CMK (cell line): Measurements from ENCODE around the gene CCDC24.

ENCODE experiments used
- DNase-seq: peaks from one replicate; pipeline ENCODE4 v3.0.0-alpha.2; 2010; ENCODE audit warnings: low read depth

The CCDC24 gene

GRCh38 chr1:43981135-43981491 is 10.3 kb upstream of the CCDC24 start:
- no peak for DNase-seq

GRCh38 chr1:43981636-43982035 is 9.8 kb upstream of the CCDC24 start:
- DNase-seq: no peak

- no peak for DNase-seq
Observed at GRCh38 chr1:43982241-43982640, 9.2 kb upstream of the CCDC24 start.

- no peak for DNase-seq
Observed at GRCh38 chr1:43982808-43983207, 8.6 kb upstream of the CCDC24 start.

GRCh38 chr1:43983253-43983899 is 8.0 kb upstream of the CCDC24 start:
- no peak for DNase-seq

GRCh38 chr1:43984855-43985254 is 6.5 kb upstream of the CCDC24 start:
- DNase-seq: no peak

GRCh38 chr1:43985984-43986595 is 5.3 kb upstream of the CCDC24 start:
- DNase-seq: no peak

GRCh38 chr1:43986712-43987111 is 4.7 kb upstream of the CCDC24 start:
- DNase-seq: no peak

- no peak for DNase-seq
Observed at GRCh38 chr1:43987159-43987902, 4.1 kb upstream of the CCDC24 start.

- DNase-seq: no peak
Observed at GRCh38 chr1:43990271-43991199, 864 bp upstream of the CCDC24 start.

GRCh38 chr1:43991200-43991475 is 261 bp upstream of the CCDC24 start:
- no peak for DNase-seq

- no peak for DNase-seq
Observed at GRCh38 chr1:43992232-43992995, 1.0 kb downstream of the CCDC24 start.

- DNase-seq: no peak
Observed at GRCh38 chr1:43993206-43993914, 2.0 kb downstream of the CCDC24 start.

GRCh38 chr1:43994071-43994470 is 2.7 kb downstream of the CCDC24 start:
- DNase-seq: no peak

GRCh38 chr1:43994794-43995790 is 3.7 kb downstream of the CCDC24 start:
- DNase-seq: no peak

GRCh38 chr1:43995984-43996732 is 4.8 kb downstream of the CCDC24 start:
- DNase-seq: no peak

- DNase-seq: no peak
Observed at GRCh38 chr1:43996733-43997115, 5.3 kb downstream of the CCDC24 start.

- no peak for DNase-seq
Observed at GRCh38 chr1:43997295-43997999, 6.0 kb downstream of the CCDC24 start.

GRCh38 chr1:43998000-43998378 is 6.6 kb downstream of the CCDC24 start:
- DNase-seq: no peak
